GM18517 (cell line): ENCODE data around the gene HS3ST3A1.
"Not testable (repeated sequence)": the region's sequence is repeated elsewhere in the genome, so short reads cannot be mapped to it uniquely, and the experiment has no call there.

Experiments used
- ATAC-seq: cut with Tn5 transposase; IDR thresholded peaks from one replicate; pipeline ENCODE4 v1.9.1; 2021; ENCODE audit warnings: mild to moderate bottlenecking, moderate library complexity; ENCODE audit not compliant: unreplicated experiment

HS3ST3A1 gene

GRCh38 chr17:13498184-13498583 is 103.5 kb downstream of the HS3ST3A1 start:
- ATAC-seq, result no peak

- not testable (repeated sequence) for ATAC-seq
These were observed 105.1 kb downstream of the HS3ST3A1 start for GRCh38 chr17:13496553-13497056.

DNA sequence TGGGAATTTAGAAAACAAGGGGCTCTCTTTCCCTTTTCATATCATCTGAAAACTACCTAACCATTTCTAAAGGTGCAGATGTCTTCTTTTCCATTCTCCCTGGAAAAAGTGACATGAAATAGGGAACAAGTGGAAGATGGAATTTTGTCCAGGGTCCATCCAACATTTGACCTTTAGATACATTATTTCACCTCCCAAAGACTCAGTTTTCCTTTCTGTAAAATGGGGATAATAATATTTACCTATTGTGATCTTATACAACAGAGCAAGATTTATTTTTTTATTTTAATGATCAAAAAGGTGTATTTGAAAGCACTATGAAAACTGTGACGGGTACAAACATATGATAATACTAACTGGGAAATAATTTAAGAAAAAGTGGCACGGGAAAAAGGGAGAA is 106.3 kb downstream of the HS3ST3A1 start:
- no peak for ATAC-seq

GRCh38 chr17:13492737-13493122 is 109.0 kb downstream of the HS3ST3A1 start:
- no peak for ATAC-seq

- ATAC-seq, result no peak
These were observed 109.6 kb downstream of the HS3ST3A1 start for GRCh38 chr17:13491916-13492736.

- ATAC-seq, result no peak
These were observed 110.2 kb downstream of the HS3ST3A1 start for GRCh38 chr17:13491491-13491890.

GRCh38 chr17:13490906-13491482 is 110.7 kb downstream of the HS3ST3A1 start:
- no peak for ATAC-seq

DNA sequence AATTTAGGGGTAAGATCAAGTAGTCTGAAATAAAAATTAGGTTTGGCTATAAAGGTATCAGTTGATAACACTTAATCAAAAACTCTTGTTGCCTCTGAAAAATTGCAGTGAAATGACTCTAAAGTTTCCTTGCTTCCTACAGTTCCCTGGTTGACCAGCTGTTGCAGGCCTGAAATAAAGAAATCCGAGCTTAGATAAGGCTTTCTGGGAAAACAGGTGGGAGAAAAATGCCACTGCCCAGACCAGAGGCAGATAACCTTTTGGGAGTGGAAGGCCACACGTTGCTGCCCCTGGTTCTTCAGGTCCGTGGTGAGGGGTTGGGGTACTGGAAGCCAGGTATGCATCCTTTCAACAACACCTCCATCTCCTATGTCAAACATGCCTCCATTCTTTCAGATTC is 111.3 kb downstream of the HS3ST3A1 start:
- no peak for ATAC-seq

GRCh38 chr17:13485327-13485726 is 116.4 kb downstream of the HS3ST3A1 start:
- ATAC-seq, result no peak

DNA sequence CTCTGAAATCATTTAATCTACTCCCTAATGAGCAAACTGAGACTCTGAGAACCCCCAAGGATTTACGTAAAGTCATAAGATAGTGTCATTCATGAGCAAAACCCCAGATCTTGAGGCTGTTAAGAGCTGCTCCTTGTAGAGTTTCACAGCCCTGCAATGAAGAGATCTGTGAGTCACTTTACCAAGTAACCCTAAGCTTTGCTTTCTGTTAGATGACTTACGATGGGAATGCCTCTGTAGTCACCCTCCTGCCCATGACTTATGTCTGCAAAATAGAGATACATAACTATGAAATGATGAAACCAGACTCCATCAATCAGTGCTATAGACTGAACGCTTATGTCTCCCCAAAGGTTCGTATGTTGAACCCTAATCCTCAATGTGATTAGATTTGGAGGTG is 117.7 kb downstream of the HS3ST3A1 start:
- no peak for ATAC-seq

DNA sequence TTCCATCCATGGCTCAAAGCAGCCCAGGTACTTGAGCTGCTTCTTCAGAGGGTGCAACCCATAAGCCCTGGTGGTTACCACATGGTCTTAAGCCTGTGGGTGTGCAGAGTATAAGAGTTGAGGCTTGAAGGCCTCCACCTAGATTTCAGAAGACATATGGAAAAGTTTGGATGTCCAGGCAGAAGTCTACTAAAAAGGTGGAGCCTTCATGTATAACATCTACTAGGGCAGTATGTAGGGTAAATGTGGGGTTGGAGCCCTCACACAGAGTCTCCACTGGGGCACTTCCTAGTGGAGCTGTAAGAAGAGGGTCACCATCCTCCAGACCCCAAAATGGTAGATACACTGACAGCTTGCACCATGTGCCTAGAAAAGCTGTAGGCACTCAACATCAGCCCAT is 120.9 kb downstream of the HS3ST3A1 start:
- no peak for ATAC-seq

DNA sequence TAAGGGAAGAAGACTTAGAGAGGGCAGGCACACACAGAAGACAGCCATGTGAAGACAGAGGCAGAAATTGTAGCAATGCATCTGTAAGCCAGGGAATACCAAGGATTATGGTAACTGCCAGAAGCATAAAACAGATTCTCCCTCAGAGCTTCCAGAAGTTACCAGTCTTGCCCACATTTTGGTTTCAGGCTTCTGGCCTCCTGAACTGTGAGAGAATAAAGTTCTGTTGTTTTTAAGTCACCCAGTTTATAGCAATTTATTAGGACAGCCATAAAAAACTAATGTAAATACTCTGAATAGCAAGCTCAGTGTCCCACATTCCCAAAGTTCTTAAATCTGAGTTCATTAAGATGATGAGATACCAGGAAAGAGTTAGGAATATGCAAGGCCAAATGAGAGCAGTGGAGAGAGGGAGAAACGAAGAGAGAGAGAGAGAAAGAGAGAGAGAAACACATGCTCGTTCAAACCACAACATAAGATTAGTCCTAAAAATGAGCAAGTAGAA is 123.4 kb downstream of the HS3ST3A1 start:
- no peak for ATAC-seq

- ATAC-seq, result no peak
These were observed 124.5 kb downstream of the HS3ST3A1 start for GRCh38 chr17:13477180-13477611.

DNA sequence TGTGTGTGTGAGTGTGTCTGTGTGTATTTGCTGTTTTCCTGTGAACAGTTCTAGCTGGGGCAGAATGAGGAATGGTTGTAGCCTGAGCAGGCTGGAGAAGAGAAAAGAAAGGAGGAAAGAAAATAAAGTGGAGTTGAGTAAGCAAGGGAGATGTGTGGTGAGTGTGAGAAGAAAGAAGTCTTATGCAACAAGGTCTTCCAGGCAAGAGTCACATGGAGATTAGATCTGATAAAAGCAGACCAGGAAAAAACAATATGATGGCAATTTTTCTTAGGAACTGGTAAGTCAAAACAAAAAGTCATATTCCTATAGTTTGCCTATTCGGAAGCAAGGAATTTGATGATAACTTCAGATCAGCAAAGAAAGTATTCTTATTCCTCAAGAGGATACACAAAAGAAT is 125.0 kb downstream of the HS3ST3A1 start:
- ATAC-seq, result no peak

DNA sequence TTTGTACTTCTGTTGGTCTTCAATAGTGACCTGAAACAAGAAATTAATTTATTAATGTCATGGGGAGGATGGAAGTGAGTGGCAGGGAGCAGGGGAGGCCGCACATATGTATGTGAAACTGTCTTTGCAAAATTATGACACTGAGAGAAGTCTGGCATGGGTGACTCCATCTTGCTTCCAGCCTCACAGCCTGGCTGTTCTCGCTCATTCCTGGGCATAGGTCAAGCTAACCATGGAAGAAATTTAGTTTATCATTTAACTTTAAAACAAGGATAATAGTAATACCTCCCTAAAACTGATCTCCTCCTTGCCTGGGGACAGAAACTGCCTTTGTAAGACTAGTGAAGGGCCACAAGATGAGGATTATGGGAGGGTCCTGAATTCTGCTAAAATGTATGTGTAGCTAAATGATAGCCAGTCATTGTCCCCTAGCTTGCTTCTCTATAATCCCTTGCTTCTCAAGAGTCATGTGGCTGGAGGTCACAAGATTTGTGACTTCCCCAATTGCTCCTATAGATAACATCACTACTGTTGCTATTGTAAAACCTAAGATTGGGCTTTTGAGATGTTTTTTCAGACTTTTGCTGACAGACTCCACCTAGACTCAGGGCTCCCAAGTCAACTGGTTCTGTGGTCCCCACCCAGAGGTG is 126.0 kb downstream of the HS3ST3A1 start:
- ATAC-seq, result no peak

- no peak for ATAC-seq
These were observed 127.5 kb downstream of the HS3ST3A1 start for GRCh38 chr17:13474073-13474800.

DNA sequence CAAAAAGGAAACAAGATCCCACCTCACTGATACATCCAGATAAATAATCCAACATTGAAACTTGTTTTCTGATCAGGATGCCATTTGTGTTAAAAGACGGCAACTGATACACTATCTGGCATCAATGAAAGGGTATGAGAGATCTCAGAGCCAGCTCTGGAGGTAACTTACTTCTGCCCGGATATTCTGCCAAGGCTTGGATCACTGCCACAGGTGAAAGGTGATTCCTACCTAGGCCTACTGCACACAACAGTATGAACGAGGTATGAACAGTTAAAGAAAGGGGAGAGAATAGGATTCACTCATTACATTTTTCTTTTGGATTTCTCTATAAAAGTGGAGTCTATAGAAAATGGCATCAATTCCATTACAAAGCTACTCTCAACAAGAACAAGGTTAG is 136.1 kb downstream of the HS3ST3A1 start:
- ATAC-seq, result no peak

GRCh38 chr17:13462673-13463124 is 139.0 kb downstream of the HS3ST3A1 start:
- no peak for ATAC-seq

DNA sequence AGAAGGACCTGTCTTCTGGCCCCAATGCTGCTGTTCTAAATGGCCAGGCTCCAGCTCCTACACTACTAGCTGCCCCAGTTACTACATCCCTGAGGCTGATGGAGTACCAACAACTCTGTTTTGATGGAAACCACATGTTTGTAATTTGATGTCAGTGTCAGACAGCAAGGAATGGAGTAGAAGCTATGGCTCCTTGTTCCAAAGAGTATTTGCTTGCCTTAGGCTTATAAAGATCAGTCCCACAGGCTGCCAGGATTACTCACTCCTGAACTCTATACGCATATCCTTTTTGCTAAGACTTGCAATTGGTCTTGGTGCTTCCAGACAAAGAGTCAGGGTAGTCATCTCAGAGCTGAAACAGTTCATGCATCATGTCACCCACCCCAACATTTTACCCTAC is 139.6 kb downstream of the HS3ST3A1 start:
- no peak for ATAC-seq

GRCh38 chr17:13460261-13461000 is 141.3 kb downstream of the HS3ST3A1 start:
- no peak for ATAC-seq
